GM20000 (cell line): Measurements from ENCODE around the gene GAL3ST2.
"Not testable (repeated sequence)": the region's sequence is repeated elsewhere in the genome, so short reads cannot be mapped to it uniquely, and the experiment has no call there.

ENCODE experiments used
- DNase-seq: peaks from one replicate; pipeline ENCODE4 v3.0.0; 2012; ENCODE audit warnings: low spot score
- CTCF ChIP-seq: IDR thresholded peaks from 2 replicates; pipeline ENCODE4 v1.5.1; 2012; ENCODE audit warnings: mild to moderate bottlenecking, control low read depth; ENCODE audit errors: extremely low read depth, missing control alignments

The GAL3ST2 gene

DNA sequence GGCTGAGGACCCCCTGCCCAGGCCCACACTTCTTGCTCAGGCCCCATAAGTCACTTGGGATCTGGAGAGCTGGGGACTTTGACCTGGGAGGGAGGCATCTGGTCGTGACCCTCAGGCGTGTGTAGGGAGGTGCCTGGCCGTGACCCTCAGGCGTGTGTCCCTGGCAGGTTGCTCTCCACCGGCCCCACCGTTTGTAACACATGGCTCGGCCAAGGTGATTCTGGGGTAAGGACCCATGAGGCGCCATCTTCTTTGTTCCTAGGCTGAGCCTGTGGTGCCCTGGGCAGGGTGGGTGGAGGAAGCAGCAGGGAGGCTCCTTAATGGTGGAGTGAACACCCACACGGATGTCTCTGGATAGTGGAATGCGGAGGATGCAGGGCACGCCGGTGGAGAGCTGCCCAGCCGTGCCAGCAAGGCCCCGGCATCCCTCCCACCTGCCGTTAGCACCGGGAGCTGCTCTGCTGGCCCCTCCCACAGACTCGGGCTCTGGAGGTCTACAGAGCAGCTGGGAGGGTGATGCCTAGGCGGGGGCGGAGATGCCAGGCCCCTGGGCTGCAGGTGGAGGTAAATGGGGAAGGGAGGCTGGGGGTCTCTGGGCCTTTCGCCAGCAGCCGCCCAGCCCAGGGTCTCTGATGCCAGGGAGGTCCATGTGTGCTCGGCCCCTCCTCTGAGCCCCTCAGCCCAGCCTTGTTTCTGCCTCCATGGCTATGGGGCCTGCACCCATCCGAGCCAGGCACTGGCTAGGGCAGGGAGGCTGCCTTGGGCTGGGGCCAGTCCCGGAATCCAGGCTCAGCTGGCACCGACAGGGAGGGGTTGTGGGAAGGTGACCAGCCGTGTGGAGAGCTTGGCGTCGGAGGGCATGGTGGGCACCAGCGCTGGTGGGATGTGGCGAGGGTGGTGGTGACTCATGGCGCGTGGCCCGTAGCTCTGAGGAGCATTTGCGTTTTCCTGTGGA, 1.1 kb upstream of the GAL3ST2 start:
- peak; percentile 20 for DNase-seq
- TF ChIP-seq CTCF: no peak

DNA sequence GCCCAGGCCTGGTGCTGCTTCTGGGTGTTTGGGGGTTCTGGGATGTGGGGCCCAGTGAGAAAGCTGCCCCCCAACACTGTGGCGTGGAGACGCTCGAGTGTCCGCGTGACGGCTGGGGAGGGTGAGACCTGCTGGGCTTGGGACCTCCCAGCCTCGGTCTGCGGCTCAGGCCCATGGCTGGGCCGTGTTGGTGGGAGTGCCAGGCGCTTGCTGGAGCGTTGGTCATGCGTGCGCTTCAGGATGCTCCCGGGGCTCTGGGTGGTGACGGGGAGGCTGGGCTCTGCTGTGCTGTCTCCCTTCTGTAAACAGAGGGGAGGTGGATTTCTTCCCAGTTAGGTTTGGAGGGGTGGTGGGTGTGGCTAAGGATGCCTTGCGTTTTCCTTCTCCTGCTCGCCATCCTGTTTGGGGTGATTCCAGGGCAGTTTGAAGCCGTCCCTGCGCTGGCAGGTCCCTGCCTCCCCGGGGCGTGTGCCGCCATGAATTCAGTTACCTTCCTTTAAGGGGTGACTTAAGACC, 606 bp downstream of the GAL3ST2 start:
- DNase-seq: peak; percentile 15
- TF ChIP-seq CTCF: no peak

DNA sequence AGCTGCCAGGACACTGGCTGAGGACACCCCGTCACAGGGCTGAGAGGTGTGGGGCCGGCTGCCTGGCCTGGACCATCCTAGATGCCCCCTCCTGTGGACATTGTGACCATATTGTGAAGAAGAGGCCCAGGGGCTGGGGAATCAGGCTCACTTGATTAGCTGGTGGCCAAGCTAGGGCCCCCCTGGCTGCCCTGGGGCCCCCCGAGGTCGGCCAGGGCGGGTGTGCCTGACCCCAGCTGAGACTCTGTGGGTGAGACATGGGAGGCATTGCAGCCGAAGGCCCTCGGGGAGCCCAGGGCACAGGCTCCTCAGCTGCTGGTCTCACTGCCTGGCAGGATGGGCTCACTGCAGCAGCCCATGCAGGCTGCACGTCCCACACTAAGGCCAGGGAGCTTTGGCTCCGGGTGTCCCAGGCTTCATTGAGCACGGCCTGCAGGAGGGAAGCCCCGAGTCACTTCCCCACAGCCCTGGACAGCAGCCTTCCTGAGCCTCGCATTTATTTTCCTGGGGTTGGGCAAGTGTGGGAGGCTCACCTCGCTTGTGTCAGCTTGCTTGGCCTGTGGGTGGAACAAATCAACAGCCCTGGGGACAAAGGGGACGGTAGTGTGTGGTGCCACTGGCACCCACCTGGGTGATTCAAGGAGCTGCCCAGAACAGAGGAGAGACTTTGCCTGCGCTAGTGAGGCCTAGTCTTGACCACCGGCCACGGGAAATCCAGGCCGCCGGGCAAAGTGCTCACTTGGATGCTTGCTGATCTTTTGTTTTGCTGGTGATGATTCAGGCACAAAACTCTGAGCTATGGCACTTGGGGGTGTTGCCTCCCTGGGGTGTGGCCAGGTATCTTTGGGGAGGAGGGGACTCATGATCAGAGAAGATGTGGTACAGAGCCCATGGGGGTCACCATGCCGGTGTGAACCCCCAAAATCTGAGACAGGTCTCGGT, 1.3 kb downstream of the GAL3ST2 start:
- DNase-seq: peak; percentile 12
- no peak for TF ChIP-seq CTCF

DNA sequence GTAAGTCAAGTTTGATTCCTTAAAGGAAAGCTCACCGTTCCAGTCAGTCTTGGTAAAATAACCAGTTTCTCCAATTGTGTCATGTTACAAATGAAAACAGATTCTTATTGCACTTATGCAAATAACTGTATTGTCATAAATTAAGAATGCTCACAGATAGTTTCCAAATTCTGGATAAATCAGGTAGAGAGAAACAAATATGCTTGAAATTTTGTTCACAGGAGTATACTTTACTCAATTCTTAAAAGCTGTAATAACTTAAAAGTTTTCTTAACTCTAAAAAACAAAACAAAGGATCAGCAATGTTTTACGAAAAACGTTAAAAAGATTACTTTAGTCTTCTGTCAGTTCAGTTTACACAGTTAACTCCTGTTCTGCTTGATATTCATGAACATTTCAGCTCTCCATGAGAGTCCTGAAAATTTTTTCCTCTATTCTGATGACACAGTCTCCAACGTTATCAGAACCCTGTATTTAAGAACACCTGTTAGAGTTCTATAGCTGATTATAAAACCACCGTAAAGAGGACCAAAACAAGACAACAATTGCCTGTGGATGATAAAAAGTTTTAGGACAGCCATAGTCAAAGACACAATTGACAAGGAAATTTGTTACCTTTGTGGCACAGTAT, 4.4 kb downstream of the GAL3ST2 start:
- no peak for DNase-seq
- TF ChIP-seq CTCF: no peak

DNA sequence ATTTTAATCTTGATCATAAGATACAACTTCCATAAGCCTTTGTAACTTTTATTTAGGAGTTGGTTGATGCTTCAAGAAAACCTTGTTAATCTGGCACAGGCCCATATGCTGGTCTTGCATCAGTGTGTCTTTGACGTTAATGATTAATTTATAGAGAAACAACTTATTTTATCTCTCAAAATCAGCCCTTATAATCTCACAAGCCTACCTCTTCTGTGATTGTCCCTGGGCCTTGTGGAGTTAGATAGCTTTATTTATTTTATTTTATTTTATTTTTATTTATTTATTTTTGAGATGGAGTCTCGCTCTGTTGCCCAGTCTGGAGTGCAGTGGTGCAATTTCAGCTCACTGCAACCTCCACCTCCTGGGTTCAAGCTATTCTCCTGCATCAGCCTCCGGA, 5.4 kb downstream of the GAL3ST2 start:
- DNase-seq: not testable (repeated sequence)

DNA sequence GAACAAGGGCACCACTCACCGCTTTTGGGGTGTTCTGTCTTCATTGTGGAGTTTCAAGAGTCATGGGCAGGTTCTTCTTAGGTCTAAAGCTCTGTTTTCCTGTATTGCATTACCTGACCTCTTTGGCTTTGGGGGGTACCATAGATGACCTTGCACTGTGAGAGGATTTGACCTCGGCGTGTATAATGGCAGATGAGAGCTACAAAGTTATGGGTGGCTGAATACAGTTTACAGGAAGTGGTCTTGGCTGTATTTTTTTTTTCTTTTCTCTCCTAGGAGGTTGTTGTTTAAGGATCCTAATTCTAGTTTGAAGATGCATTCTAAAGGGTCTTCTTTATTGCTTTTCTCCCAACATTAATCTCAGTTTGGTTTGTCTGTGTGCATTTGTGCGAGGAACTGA, 11.5 kb downstream of the GAL3ST2 start:
- no peak for DNase-seq
- no peak for TF ChIP-seq CTCF

DNA sequence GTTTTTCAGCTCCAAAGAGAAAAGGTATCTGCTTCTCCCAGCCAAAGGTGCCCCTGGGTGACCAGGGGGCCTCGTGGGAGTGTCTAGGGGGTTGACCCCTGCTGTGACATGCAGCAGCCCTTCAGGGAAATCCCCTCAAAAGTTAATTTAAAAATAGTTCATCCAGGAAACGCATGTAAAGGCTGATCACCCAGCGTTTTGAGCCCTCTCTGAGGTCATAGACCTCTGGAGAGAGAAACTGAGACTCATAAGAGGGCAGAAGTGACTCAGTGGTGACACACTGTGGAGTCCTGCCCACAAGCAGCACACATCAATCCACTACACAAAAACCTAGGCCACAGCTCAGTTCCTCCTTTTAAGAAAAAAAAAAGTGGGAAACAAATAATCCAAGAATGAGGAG, 11.9 kb downstream of the GAL3ST2 start:
- peak; percentile 55 for DNase-seq

DNA sequence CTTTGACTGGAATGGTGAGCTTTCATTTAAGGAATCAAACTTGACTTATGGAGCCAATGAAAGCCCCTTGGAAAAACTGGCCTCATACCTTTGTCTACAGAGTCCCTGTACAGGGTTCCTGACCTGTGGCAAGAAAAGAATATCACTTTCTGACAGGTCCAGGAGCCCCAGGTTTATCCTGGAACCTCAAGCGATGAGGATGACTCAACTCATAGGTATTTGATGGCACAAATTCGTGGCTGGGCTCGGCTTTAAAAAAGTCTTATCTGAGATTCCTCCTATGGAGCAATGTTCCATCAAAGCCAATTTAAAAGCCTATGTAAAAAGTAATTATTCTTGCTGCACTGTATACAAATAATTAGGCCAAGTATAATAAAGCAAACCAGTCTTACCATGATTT, 14.8 kb downstream of the GAL3ST2 start:
- not testable (repeated sequence) for DNase-seq

More for the DNA sequence above, 11.9 kb downstream of the GAL3ST2 start:
- no peak for TF ChIP-seq CTCF
